Lung (tissue), 12 donors: ENCODE results near the gene PKD2L1. TPM values are rescaled to one million over a fixed set of nuclear protein-coding genes. Genes with fewer than 3 reads are reported as not detected.

Experiments used
- ATAC-seq: fragments of 200-7000 bp; cut with Tn5 transposase; one replicate; pipeline ENCODE4 v1.9.1; 2020; ENCODE audit warnings: moderate number of reproducible peaks; ENCODE audit not compliant: insufficient read depth, low FRiP score
- DNase-seq, 3 donors: peaks; one replicate each; pipeline ENCODE4 v3.0.0-alpha.2; 2013 to 2017
- H3K27ac ChIP-seq, 2 donors: one replicate each; pipeline ENCODE4 v1.5.1; 2013; ENCODE audit warnings: mild to moderate bottlenecking in 2 of 2, moderate library complexity in 2 of 2, control low read depth in 1 of 2, inconsistent platforms in 1 of 2, low read depth in 1 of 2, low read length in 1 of 2
- H3K27me3 ChIP-seq, 3 donors: one replicate each; pipeline ENCODE4 v1.5.1; 2013; ENCODE audit warnings: low read length in 2 of 3; ENCODE audit not compliant: control insufficient read depth in 3 of 3, insufficient read depth in 3 of 3
- H3K36me3 ChIP-seq, 4 donors: one replicate each; pipeline ENCODE4 v1.5.1; 2013; ENCODE audit warnings: low read length in 4 of 4, mild to moderate bottlenecking in 1 of 4, moderate library complexity in 1 of 4; ENCODE audit not compliant: control insufficient read depth in 4 of 4, insufficient read depth in 4 of 4
- H3K4me1 ChIP-seq, 5 donors: one replicate each; pipeline ENCODE4 v1.5.1; 2013; ENCODE audit warnings: low read length in 5 of 5, mild to moderate bottlenecking in 2 of 5, moderate library complexity in 1 of 5; ENCODE audit not compliant: control insufficient read depth in 5 of 5, insufficient read depth in 5 of 5
- H3K4me3 ChIP-seq: one replicate; pipeline ENCODE4 v1.5.1; 2013; ENCODE audit warnings: mild to moderate bottlenecking, control low read depth, moderate library complexity
- H3K9ac ChIP-seq, 2 donors: one replicate each; pipeline ENCODE4 v1.5.1; 2013; ENCODE audit warnings: low read length in 2 of 2, control low read depth in 1 of 2; ENCODE audit not compliant: insufficient read depth in 1 of 2
- H3K9me3 ChIP-seq, 4 donors: one replicate each; pipeline ENCODE4 v1.5.1; 2013; ENCODE audit warnings: low read length in 3 of 4, mild to moderate bottlenecking in 1 of 4, moderate library complexity in 1 of 4; ENCODE audit not compliant: control insufficient read depth in 4 of 4, insufficient read depth in 3 of 4
- WGBS, 2 donors: extraction: QIAGEN DNeasy Blood & Tissue Kit; methylation state at CpG; one replicate each; pipeline ENCODE4 v1.1.7; 2013; 5-methylcytosine and 5-hydroxymethylcytosine counted together
- polyA plus RNA-seq, 2 donors: library from polyadenylated mRNA; stranded (reverse); fragments of 200-250 nt; gene quantifications; one replicate each; pipeline ENCODE4 v1.2.1, GENCODE V29; 2013
- total RNA-seq, 2 donors: library from RNA; depleted of rRNA in 1 of 2; stranded (reverse); fragments of >200 nt in 1 of 2; gene quantifications; one replicate each; pipeline ENCODE4 v1.2.1, GENCODE V29; 2014 to 2021
- TF ChIP-seq, protein P1 (sequence below): IDR thresholded peaks from 2 replicates; pipeline ENCODE4 v1.5.1; 2012; ENCODE audit warnings: mild to moderate bottlenecking; ENCODE audit errors: control extremely low read depth, extremely low read depth
- donor health status: control.
- donor health status: control.
- donor health status: Bipolar disorder and iron deficiency.
- donor health status: healthy.
- donor health status: DM: yes; HTN: yes; CAD: no.

The PKD2L1 gene
- total and polyA plus RNA-seq, 4 donors, result 0.46 to 1.5 (median 1.0) TPM

DNA sequence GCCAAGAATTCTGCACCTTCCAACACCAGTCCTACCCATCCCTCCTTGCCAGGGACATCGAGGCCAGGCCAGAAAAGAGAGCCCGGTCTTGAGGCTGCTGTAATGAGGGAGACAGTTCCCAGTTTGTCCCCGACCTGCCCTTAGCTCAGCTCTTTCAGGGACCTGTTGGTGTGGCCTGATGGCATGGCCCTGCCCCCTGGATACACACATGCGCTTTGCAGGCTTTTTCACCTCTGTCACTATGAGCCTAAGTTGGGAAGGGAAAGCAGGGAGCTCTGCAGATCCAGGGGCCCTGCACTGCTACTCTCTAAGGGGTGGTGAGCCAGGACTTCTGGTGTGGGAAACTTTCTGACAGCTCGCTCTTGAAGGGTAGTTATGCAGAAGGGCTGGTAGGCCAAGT lies 19.1 kb upstream of the PKD2L1 start:
- H3K9ac ChIP-seq, result no peak overlapping the region
- H3K27ac ChIP-seq, result peak overlapping the region in 1 of 2 donors; percentile 18
- H3K9me3 ChIP-seq, result no peaks in the 10 kb centered on the region
- DNase-seq (no peak), ATAC-seq (no peak)
- H3K4me3 ChIP-seq, result peak overlapping the region; percentile 61
- H3K4me1 ChIP-seq, result peaks cover 0 to 14% (median 0%) of the 10 kb centered on the region in 5 donors
- H3K27me3 ChIP-seq, result peaks cover 0 to 22% (median 21%) of the 10 kb centered on the region in 3 donors
- WGBS, 2 donors, result 63 to 74% methylated on average over 5 of the region's 5 CpGs
- TF ChIP-seq, protein P1, sequence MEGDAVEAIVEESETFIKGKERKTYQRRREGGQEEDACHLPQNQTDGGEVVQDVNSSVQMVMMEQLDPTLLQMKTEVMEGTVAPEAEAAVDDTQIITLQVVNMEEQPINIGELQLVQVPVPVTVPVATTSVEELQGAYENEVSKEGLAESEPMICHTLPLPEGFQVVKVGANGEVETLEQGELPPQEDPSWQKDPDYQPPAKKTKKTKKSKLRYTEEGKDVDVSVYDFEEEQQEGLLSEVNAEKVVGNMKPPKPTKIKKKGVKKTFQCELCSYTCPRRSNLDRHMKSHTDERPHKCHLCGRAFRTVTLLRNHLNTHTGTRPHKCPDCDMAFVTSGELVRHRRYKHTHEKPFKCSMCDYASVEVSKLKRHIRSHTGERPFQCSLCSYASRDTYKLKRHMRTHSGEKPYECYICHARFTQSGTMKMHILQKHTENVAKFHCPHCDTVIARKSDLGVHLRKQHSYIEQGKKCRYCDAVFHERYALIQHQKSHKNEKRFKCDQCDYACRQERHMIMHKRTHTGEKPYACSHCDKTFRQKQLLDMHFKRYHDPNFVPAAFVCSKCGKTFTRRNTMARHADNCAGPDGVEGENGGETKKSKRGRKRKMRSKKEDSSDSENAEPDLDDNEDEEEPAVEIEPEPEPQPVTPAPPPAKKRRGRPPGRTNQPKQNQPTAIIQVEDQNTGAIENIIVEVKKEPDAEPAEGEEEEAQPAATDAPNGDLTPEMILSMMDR, result no peak
- H3K36me3 ChIP-seq, result peaks cover 0 to 8% (median 4%) of the 10 kb centered on the region in 4 donors

DNA sequence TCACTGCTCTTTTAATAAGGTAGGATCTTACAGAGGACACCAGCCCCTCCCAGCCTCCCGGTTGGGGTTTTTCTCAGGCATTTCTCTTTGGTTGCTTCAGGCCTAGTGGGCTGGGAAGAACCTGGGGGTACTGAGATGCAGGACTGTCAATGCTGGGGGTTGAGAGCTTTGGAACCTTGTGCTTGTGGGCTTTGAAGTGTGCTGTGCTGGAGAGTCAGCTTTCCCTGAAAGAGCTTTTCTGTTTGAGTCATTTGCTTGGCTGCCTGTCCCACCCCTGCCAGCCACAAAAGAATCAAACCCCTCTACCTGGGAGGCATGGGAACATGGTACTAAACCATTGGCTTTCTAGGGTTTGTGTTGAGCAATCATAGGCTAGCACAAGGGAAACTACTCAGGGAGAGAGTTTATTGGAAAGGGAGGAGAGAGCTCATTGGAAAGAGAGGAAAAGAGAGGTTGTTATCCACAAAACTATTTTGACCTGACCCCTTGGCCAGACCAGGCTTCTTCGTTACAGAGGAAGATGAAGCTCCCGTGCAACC lies 18.4 kb upstream of the PKD2L1 start:
- peaks cover 0 to 14% (median 0%) of the 10 kb centered on the region in 5 donors for H3K4me1 ChIP-seq
- peak overlapping the region; percentile 61 for H3K4me3 ChIP-seq
- WGBS, 2 donors, result 67 to 73% methylated on average over 3 of the region's 3 CpGs
- ATAC-seq (no peak), DNase-seq (no peak)
- peaks cover 0 to 8% (median 4%) of the 10 kb centered on the region in 4 donors for H3K36me3 ChIP-seq
- H3K27me3 ChIP-seq, result peaks cover 0 to 22% (median 21%) of the 10 kb centered on the region in 3 donors
- no peak overlapping the region for H3K9ac ChIP-seq
- TF ChIP-seq, protein P1, result no peak
- no peaks in the 10 kb centered on the region for H3K9me3 ChIP-seq
- H3K27ac ChIP-seq, result no peak overlapping the region

DNA sequence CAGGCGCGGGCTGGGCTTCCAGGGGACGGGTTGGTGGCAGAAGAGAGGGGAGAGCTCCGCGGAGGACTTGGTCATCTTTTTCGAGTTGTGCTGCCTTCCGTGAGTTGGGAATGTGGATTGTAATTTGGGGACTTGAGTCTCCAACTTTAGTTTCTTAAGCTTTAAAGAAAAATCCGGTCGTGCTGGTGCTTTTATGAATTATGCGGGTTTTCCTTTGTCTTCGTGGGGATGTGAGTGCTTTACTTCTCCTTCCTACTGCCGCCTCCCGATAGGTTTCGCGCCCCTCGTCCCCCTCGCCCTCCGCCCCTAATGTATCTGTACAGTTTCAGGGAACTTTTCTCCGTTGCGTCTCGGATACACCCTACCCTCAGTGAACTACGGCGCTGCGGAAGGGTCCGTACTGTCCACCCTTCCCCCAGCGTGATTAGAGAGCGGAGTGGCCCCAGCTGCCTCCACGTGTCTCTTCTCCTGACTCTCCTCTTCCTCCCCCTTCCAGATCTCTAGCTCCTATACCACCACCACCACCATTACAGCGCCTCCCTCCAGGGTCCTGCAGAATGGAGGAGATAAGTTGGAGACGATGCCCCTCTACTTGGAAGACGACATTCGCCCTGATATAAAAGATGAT lies 17.7 kb upstream of the PKD2L1 start:
- ATAC-seq (no peak), DNase-seq (peak in 2 of 3 donors; percentile 30 to 41)
- peaks cover 0 to 8% (median 3%) of the 10 kb centered on the region in 4 donors for H3K36me3 ChIP-seq
- H3K4me3 ChIP-seq, result peak overlapping the region; percentile 74
- peak overlapping the region in 1 of 2 donors; percentile 44 for H3K27ac ChIP-seq
- peaks cover 0 to 22% (median 21%) of the 10 kb centered on the region in 3 donors for H3K27me3 ChIP-seq
- 8 to 13% methylated on average over 32 of the region's 32 CpGs for WGBS, 2 donors
- H3K4me1 ChIP-seq, result peaks cover 0 to 14% (median 0%) of the 10 kb centered on the region in 5 donors
- no peaks in the 10 kb centered on the region for H3K9me3 ChIP-seq
- peak overlapping the region in 1 of 2 donors; percentile 47 for H3K9ac ChIP-seq
- TF ChIP-seq, protein P1, result no peak
